Activated T-cell treated with anti-CD3 and anti-CD28 coated beads, Interleukin-2, amount 50 U/mL, for 48 hours (primary cell): ENCODE measurements around the gene CBLL1.

Source experiments
- DNase-seq, 2 experiments: peaks; one replicate each; pipeline ENCODE4 v3.0.0-alpha.2; 2020

Gene CBLL1, protein sequence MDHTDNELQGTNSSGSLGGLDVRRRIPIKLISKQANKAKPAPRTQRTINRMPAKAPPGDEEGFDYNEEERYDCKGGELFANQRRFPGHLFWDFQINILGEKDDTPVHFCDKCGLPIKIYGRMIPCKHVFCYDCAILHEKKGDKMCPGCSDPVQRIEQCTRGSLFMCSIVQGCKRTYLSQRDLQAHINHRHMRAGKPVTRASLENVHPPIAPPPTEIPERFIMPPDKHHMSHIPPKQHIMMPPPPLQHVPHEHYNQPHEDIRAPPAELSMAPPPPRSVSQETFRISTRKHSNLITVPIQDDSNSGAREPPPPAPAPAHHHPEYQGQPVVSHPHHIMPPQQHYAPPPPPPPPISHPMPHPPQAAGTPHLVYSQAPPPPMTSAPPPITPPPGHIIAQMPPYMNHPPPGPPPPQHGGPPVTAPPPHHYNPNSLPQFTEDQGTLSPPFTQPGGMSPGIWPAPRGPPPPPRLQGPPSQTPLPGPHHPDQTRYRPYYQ

DNA sequence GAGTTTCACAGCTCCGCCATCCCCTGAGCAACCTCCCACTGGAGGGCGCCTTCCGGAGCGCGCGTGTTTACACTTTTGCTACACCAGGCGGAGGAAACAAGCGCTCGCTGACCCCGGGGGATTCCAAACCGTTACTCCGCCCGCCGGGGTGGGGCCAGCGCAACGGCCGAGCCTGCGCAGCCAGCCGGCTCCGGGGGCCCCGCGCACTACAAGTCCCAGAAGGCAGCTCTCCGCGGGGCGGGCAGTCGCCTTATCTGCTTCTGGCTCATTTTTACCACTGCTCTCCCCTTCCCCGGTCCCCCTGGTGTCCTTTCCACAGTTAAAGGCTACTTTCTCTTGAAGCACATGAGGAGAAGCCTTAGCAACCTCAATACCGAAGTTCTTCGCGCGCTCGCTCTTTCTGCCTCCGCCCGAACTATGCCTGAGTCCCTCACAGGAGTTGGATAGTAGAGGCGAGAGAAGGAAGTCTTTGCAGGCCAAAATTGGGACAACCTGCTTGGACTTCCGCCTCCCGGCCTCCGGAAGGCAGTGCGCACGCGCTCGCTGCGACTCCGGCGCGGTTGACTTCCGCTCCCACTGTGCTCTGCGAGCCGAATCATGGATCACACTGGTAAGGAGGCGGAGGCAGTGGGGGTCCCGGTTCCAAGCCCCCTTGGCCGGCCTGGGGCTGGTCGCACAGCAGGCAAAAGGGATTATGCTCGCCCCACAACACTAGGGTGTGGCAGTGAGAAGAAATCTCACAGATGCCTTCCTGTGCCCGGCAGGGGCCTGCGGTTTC, at the start of gene CBLL1:
Gene CBLL1 (plus strand): TSS at position 576 of the 778 bp plus-strand sequence. CDS start 22 bp downstream, at position 598.
- DNase-seq: peak; percentile 98 to 99

DNA sequence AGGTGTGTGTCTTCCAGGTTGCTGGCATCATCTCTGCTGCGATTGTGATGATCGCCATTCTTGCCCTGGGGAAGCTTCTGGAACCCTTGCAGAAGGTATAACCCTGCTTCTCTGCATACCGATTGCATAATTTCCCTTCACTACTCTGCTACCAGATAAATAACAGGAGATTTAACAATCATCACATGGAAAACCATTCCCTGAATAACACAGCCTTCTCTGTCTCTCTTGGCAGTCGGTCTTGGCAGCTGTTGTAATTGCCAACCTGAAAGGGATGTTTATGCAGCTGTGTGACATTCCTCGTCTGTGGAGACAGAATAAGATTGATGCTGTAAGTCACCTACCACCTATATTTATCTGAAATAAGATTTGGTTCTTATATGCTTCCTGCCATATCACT, 49.6 kb upstream of the CBLL1 start:
- DNase-seq: no peak

DNA sequence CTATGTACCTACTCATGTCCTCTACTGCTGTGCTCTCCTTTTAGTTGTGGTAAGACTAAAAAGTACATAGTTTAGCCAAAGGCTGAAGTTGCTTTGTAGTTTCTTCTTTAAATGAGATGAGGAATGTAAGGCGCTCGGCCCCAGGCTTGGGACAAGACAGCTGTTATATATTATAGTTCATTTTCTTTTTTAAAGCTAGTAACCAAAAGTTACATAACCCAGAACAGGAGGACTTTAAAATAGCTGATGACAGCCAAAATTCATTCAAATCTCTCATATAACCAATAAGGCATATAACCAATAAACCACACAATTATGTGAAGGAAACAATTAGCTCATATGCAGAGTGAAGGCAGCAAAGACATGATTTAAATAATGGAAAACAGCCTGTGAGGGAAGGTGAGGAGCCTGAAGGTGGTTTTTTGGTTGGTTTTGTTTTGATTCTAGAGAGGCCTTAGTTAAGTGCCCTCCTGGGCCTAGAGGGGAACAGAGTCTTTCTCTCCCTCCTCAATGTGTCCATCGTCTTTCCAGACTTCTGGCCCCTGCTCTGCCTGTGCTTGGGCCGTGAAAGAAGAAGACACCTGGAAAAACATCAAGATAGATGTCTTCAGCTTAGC, 47.5 kb upstream of the CBLL1 start:
- no peak for DNase-seq

DNA sequence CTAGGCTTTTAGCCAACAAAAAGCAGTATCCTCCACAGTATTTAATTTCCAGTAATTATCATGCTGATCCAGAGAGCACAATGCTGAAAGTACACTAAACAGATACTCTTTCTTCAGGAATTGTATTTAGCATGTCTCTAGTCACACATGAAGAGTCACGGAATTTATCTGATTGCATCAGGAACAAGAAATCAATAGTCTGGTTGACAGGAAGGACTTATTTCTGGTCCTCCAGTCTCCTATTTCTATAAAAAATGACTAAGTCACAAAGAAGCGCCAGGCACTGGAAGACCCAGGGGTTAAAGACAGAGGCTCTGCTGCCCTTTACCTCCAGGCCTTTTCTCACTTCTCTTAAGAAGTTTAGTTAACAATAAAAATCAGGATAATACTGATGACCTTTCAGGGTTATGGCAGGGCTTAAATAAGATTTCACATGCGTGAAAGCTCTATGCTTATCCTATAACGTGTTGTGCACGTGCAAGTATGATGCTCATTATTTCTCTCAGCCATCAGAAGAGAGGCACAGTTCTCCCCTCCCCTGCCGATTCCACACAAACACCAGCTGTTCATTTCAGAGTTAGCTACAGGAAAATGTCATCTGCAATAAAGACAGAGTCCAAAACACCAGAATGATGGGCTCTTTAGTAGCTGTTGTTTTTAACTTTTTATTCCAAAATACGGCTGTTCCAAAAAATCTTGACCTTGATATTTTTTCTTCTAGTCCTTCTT, 46.5 kb upstream of the CBLL1 start:
- DNase-seq: no peak

DNA sequence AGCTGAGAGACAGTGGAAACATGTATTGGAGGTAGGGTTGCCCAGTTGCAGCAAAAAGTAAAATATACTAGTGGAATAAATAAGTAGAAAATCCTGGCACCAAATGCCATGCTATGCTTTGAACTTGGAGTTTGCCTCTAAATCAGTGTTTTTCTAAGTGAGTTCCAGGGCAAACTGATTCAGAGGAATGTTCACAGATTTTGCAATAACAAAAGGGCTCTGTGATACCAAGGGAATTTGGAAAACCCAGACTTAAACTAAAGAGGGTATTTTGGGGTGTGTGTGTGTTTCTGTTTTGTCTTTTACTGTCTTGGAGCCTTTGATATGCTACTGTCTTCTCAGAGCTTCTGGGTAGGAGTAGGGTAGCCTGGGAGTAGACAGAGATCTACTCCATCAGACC, 43.4 kb upstream of the CBLL1 start:
- no peak for DNase-seq

DNA sequence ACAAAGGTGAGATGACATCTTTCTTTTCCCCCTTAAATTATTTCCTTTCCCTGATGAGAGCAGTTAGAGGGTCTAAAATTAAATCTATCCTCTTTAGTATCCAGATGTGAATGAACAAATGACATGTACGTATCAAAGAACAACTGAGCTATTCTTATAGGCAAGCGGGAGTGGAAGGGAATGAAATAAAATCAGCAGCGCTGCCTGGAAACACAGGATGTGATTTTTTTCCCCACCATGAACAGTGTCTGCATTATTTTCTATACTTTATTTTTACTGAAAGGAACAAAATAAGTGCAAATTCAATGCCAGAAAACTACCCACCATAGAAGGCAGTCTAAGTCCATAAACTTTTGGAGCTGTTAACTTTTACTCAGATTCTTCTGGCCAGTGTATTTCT, 42.8 kb upstream of the CBLL1 start:
- no peak for DNase-seq

DNA sequence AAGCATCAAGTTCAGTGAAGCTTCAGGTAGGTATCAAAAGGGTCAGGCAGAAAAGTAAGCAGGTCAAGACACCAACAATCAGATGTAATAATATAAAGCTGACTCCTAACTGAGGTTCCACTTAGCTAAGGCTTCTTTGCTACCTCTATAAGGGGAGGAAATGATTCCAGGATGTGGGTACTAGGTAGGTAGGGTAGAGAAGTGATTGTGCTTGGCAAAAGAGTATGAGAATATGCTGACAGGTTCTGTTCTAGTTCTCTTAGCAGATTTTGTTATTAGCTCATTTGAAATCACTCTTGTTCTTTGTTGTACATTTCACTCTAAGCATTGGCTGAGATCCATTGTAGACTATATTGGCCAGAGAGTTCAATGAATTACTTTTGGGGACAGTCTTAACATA, 40.7 kb upstream of the CBLL1 start:
- DNase-seq: no peak

DNA sequence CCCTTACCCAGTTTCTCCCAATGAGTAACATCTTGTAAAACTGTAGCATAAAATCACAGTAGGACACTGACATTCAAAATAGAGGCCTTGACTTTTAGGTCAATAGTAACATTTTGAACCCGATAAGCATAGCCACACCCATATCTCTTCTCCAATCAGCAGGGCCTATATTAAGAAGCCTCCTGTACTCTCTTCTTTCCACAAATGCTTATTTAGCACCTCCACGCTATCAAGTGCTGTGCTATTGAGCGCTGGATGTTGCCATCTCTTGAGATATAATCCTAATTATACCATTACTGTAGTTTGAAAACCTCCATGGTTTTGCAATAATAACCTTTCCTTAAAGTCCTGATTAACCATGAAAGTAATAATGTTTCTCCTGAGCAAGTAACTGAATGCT, 40.1 kb upstream of the CBLL1 start:
- DNase-seq: no peak

DNA sequence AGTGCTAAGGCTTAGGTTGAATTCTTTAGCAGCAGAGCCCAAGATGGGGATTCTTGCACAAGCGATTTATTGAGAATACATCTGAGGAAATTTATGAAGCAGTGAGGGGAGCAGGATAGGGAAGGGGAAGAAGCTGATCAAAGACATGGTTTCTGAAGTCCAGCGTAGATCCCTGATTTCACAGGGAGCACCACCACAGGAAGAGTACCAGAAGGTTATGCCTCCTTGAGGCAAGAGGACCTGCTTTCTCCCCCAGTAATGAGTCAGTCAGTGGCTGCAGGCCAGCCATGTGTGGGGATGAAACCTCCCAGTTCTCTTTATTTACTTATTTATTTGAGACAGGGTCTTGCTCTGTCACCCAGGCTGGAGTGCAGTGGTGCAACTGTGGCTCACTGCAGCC, 35.0 kb upstream of the CBLL1 start:
- no peak for DNase-seq

DNA sequence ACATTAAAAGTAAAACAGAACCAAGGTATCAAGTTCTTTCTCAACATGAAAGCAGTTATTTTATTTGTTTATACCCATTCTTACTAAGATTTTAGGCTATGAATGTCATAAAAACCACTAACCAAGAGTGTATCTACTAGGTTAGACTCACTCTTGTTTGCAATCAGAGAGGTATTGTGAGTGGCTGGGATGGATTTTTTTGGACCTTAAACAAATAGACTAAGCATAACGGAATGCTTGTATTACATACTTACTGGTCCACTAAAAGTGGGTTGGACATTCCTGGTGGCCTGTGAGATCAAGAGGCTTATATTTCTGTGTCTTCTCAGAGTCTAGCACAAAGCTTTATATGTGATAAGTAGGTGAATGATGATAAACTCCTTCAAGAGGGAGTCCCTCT, 32.6 kb upstream of the CBLL1 start:
- no peak for DNase-seq

DNA sequence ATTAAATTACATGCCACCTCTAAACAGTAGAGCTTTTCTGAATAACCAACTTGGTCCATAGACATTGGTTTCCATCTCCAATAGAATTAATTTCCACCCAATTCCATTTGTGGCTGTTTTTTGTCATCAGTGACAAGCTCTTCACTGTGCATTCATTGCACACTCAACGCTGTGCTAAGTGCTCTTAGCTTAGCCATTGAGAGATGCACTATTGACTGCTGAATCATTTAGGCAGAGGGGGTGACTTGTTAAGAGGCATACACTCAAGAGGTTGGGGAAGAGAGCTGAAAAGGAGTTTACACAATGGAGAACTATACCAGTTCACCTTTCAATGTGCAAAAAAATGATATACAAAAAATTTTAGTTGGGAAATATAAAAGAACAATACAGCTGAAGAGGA, 31.9 kb upstream of the CBLL1 start:
- DNase-seq: no peak

DNA sequence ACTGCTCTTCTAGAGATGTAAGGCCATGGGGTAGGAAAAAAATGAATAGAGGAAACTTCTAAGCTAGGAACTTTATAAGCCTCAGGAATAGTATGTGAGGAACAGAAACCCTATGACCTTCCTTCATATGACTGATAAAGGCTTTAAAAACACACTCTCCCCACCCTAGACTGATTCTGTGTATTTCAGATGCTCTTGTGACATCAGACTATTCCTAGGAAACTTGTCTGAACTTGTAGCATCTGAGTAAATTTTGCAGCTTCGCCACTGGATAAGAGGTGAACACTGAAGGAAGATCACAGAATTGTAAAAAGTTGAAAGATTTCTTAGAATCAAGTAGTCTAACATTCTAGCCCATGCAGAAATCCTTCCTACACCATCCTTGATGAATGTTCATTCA, 31.0 kb upstream of the CBLL1 start:
- DNase-seq: no peak

DNA sequence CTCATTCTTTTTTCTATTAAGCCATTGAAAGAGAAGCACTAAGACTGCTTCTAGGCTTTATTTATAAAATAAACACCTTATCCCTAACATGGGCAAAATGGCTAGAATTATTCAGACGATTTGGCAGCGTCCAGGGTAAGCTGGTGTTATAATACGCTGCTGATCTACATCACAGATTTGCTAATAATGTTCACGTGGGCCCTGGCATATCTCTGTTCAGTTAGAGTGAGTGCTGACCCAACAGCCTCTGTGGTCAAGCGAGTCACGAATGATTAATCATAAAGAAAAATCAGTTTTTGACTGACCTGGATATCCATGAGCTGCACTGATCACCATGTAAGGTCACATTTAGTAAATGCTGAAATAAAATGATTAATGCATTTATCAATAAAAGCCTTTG, 28.4 kb upstream of the CBLL1 start:
- no peak for DNase-seq

DNA sequence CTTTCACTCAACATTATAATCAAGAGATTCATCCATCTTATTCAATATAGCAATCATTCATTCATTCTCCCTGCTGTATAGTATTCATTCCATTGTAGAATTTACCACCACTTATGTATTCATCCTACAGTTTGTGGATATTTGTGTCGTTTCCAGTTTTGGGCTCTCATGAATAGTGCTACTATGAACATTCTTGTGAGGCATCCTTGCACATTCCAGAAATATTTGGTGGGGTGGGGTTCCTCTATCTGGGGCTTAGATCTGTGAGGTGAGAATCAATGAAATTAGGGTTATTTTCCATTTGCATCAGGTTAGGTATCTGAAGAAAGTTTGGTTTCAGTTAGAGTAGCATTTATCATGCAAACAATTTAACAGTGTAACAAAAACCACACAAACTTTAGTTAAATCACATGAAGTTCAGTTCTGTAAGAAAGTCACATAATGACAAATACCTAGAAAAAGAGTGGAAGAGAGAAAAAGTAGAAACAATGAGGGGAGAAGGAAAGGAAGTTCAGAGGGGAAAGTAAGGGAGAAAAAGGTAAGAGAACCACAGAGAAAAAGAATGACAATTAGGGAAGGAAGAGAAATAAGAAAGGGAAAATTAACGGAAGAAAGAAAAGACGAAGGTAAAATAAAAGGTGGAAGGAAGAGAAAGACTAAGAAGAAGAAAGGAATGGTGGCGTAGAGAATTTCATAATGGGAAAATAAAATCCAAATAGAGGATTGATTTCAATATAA, 25.3 kb upstream of the CBLL1 start:
- DNase-seq: no peak

DNA sequence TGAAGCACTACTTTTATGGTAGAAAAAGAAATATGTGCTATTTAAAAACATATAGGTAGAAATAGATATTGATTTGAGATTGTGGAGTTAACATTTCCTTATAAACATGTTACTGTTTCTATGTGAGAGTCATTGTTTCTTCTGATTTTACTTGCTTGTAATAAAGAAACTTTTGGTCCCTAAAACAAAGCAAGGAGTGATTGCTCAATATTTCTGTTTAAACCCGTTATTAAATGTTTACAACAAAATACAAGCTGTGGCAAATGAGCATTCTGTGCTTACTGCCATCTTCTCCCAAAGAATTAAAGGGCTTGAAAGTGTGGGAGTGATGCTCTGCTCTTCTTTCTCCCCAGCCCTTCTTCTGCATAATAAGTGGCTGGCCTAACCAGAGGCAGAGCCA, 22.7 kb upstream of the CBLL1 start:
- no peak for DNase-seq

DNA sequence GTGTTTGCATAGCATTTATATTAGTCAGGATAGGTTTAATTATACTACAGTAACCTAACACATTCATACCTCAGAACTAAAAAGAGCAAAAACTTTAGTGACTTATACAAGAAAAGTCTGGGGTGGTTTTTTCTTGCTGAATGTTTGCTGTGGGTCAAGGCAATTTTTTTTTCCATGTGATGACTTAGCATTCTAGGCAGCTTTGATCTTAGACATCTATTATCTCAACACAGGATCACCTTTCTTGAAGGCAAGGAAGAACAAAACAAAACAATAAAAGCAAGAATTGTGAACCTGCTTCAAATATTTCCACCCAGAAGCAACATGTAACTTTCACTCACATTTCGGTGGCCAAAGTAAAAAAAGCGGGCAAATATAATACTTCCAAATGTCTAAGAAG, 20.7 kb upstream of the CBLL1 start:
- DNase-seq: no peak

DNA sequence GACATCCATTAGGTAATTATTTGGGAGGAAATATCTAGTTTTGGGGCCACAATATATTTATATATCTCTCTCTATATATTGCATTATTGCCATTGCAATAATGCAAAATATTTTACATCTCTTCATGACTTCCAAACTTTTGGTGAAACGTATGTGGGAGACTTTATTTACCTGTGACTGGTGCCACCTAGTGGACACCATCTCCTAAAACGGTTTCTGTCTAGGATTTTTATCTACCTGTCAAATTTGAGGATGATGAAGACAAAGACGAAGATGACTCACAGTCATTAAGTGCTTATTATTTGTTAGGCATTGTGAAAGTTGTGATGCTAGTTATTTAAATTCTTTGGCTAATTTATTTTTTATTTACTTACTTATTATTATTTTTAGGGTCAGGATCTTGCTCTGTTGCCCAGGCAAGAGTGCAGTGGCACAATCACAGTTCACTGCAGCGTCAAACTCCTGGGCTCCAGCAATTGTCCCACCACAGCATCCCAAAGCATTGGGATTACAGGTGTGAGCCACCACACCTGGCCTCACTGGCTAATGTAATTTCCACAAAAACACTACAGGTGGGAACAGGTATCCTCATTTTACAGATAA, 18.7 kb upstream of the CBLL1 start:
- DNase-seq: peak; percentile 24 to 45

DNA sequence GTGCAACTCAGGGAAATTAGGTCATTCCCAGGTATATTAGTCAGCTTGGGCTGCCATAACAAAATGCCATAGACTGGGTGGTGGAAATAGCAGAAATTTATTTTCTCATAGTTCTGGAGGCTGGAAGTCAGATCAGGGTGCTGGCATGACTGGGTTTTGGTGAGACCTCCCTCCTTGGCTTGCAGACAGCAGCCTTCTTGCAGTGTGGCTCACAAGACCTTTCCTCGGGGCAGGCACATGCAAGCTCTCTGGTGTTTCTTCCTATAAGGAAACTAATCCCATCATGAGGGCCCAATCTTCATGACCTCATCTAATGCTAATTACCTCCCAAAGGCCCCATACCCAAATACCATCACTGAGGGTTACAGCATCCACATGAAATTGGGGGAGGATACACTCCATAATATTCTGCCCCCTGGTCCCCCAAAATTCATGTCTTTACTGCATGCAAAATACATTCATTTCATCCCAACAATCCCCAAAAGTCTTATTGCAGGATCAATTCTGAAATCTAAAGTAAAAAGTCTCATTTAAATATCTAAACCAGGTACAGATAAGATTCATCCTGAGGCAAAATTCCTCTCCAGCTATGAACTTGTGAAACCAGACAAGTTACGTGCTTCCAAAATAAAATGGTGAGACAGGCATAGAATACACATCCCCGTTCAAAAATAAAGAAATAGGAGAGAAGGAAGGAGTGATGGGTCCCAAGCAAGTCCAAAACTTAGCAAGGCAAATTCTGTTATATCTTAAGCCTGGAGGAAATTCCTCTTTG, 17.4 kb upstream of the CBLL1 start:
- no peak for DNase-seq

DNA sequence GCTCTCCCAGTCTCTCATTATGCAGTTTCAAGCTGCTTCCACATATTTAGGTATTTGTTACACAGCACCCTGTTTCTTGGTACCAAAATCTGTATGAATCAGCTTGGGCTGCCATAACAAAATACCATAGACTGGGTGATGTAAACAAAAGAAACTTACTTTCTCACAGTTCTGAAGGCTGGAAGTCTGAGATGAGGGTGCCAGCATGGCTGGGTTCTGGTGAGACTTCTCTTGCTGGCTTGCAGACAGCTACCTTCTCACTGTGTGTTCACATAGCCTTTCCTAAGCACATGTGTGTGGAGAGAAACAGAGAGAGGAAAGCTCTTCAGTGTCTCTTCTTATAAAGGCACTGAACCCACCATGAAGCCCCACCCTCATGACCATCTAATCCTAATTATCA, 15.7 kb upstream of the CBLL1 start:
- DNase-seq: no peak

DNA sequence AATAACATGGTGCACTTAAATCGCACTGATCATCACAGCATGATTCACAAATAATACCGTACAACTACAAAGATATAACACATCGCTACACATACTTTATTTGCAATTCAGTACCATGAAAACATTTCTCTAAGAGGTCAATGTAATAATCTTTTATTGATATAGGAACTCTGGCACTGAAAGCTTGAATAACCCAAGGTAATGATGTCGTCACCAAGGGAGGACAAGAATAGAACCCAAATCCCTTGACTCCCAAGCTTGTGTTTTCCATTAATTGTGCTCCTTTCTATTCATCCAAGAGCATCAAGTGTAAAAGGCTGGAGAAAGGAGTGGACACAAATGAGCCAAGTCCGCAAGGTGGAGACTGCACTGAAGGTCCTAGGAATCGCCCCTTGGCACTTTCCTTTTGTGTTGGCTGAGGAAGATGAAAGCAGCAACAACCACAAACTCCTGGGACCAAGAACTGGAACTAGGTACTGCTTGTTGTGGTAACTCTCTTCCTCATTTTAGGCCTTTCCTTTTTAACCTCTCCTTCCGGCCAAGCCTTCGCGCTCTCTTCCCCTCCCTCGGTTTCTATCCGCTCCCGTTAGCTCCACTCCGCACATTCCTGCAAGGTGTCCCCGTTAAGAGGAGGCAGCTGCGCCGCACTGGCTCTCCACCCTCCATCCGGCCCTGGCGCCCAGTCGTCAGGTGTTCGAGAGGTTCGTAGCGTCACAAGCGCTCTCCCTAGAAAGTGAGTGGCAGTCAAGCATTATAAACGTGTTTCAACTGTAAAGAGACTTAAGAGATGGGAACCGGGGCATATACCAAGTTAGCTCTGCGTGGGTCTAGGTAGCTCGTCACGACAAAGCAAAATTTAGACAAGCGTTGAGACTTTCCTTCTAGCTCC, 1.0 kb upstream of the CBLL1 start:
- no peak for DNase-seq
